IMR-90 (cell line): Measurements from ENCODE around the gene CYB5D1. TPM values are rescaled to one million over a fixed set of nuclear protein-coding genes. Genes with fewer than 3 reads are reported as not detected.

Experiments
- ATAC-seq: fragments of 200-7000 bp; cut with Tn5 transposase; 2 replicates; pipeline ENCODE4 v1.9.1; 2020; ENCODE audit warnings: low read depth, mild to moderate bottlenecking, moderate library complexity
- BruUV-seq: library from RNA; stranded (reverse); fragments of 400-500 nt; replicated peaks from 2 replicates; lab custom pipeline; 2021; lab: Mats Ljungman, UMichigan
- CTCF ChIA-PET: fragments of 300-600 bp; formaldehyde crosslinking; extraction: SDS; loops from one replicate; lab custom pipeline; 2021; ENCODE audit warnings: antibody characterized with exemption; lab: Yijun Ruan, JAX
- POLR2A ChIA-PET: fragments of 300-600 bp; sonication (Branson Sonifier 250); formaldehyde crosslinking; loops from one replicate; lab custom pipeline; 2022; ENCODE audit warnings: antibody characterized with exemption; ENCODE audit not compliant: unreplicated experiment; lab: Charles Lee
- DNase-seq: peaks from one replicate; pipeline ENCODE4 v3.0.0; 2013
- H2AFZ ChIP-seq: replicated peaks from 2 replicates; pipeline ENCODE3; 2013; ENCODE audit warnings: low read length, mild to moderate bottlenecking; ENCODE audit not compliant: poor library complexity
- H2AK5ac ChIP-seq: 2 replicates; pipeline ENCODE4 v1.6.1; 2013; ENCODE audit warnings: low read depth, low read length, inconsistent platforms
- H2AK9ac ChIP-seq: replicated peaks from 2 replicates; pipeline ENCODE3; 2013; ENCODE audit warnings: mild to moderate bottlenecking, low read depth, low read length, moderate library complexity; ENCODE audit not compliant: poor library complexity
- H2BK120ac ChIP-seq: 2 replicates; pipeline ENCODE4 v1.6.1; 2013; ENCODE audit warnings: low read depth, low read length, inconsistent platforms
- H2BK15ac ChIP-seq: 3 replicates; pipeline ENCODE4 v1.6.1; 2013; ENCODE audit warnings: low read depth, low read length, inconsistent platforms
- H2BK20ac ChIP-seq: 2 replicates; pipeline ENCODE4 v1.6.1; 2013; ENCODE audit warnings: low read depth, mild to moderate bottlenecking, inconsistent platforms, low read length, moderate library complexity
- H2BK5ac ChIP-seq: 2 replicates; pipeline ENCODE4 v1.6.1; 2013; ENCODE audit warnings: mild to moderate bottlenecking, low read depth, low read length, inconsistent platforms; ENCODE audit not compliant: poor library complexity, severe bottlenecking
- H3K14ac ChIP-seq: replicated peaks from 2 replicates; pipeline ENCODE4 v1.6.1; 2013; ENCODE audit warnings: low read depth, low read length, inconsistent platforms
- H3K18ac ChIP-seq: 2 replicates; pipeline ENCODE4 v1.6.1; 2013; ENCODE audit warnings: low read depth, low read length, control low read depth
- H3K23ac ChIP-seq: 2 replicates; pipeline ENCODE4 v1.6.1; 2013; ENCODE audit warnings: low read depth, low read length, inconsistent platforms
- H3K27ac ChIP-seq: 2 replicates; pipeline ENCODE4 v1.5.1; 2013; ENCODE audit warnings: mild to moderate bottlenecking, control low read depth, low read length; ENCODE audit not compliant: insufficient read depth
- H3K27me3 ChIP-seq: 2 replicates; pipeline ENCODE4 v1.6.1; 2013; ENCODE audit warnings: low read length; ENCODE audit not compliant: control insufficient read depth, insufficient read depth
- H3K36me3 ChIP-seq: 2 replicates; pipeline ENCODE4 v1.6.1; 2013; ENCODE audit warnings: low read length, mixed read lengths; ENCODE audit not compliant: control insufficient read depth, insufficient read depth
- H3K4ac ChIP-seq: 2 replicates; pipeline ENCODE4 v1.6.1; 2013; ENCODE audit warnings: low read depth, low read length, inconsistent platforms
- H3K4me1 ChIP-seq: 2 replicates; pipeline ENCODE4 v1.6.1; 2013; ENCODE audit warnings: low read length, mixed read lengths; ENCODE audit not compliant: control insufficient read depth, insufficient read depth
- H3K4me2 ChIP-seq: 2 replicates; pipeline ENCODE4 v1.6.1; 2013; ENCODE audit warnings: low read depth, mild to moderate bottlenecking, control low read depth, low read length, moderate library complexity
- H3K4me3 ChIP-seq: 2 replicates; pipeline ENCODE4 v1.5.1; 2013; ENCODE audit warnings: low read depth, mild to moderate bottlenecking, control low read depth, low read length, moderate library complexity; ENCODE audit not compliant: insufficient read depth
- H3K56ac ChIP-seq: 2 replicates; pipeline ENCODE4 v1.6.1; 2013; ENCODE audit warnings: low read length, inconsistent platforms; ENCODE audit not compliant: insufficient read depth; ENCODE audit errors: extremely low read depth
- H3K79me1 ChIP-seq, 2 experiments: 2 replicates each; pipeline ENCODE4 v1.6.1; 2013; ENCODE audit warnings: low read length in 2 of 2, inconsistent platforms in 1 of 2, low read depth in 1 of 2
- H3K9ac ChIP-seq: 2 replicates; pipeline ENCODE4 v1.6.1; 2013; ENCODE audit warnings: low read depth, low read length, control low read depth
- H3K9me1 ChIP-seq: 2 replicates; pipeline ENCODE4 v1.6.1; 2013; ENCODE audit warnings: low read length, inconsistent platforms; ENCODE audit not compliant: insufficient read depth
- H3K9me3 ChIP-seq: 2 replicates; pipeline ENCODE4 v1.6.1; 2013; ENCODE audit warnings: low read length; ENCODE audit not compliant: control insufficient read depth, insufficient read depth
- H4K20me1 ChIP-seq: 2 replicates; pipeline ENCODE4 v1.6.1; 2013; ENCODE audit warnings: low read length, inconsistent platforms; ENCODE audit not compliant: insufficient read depth
- H4K5ac ChIP-seq: 2 replicates; pipeline ENCODE4 v1.6.1; 2013; ENCODE audit warnings: mild to moderate bottlenecking, low read depth, low read length, control low read depth
- H4K8ac ChIP-seq, 2 experiments: 2 replicates each; pipeline ENCODE4 v1.6.1; 2013; ENCODE audit warnings: low read depth in 2 of 2, low read length in 2 of 2, control low read depth in 1 of 2, inconsistent platforms in 1 of 2
- H4K91ac ChIP-seq: 2 replicates; pipeline ENCODE4 v1.6.1; 2013; ENCODE audit warnings: low read depth, low read length, inconsistent platforms; ENCODE audit not compliant: insufficient read depth
- BHLHE40 ChIP-seq: fragments of 150-350 bp; IDR thresholded peaks from 2 replicates; pipeline ENCODE4 v1.6.1; 2016; ENCODE audit warnings: mild to moderate bottlenecking, low read depth, low read length
- CEBPB ChIP-seq: IDR thresholded peaks from 2 replicates; pipeline ENCODE4 v1.6.1; 2012; ENCODE audit warnings: low read depth, low read length, improper control_type of control experiment
- CHD1 ChIP-seq: IDR thresholded peaks from 2 replicates; pipeline ENCODE4 v1.6.1; 2012; ENCODE audit warnings: low read depth, low read length, improper control_type of control experiment
- FOS ChIP-seq: fragments of 150-350 bp; IDR thresholded peaks from 2 replicates; pipeline ENCODE4 v1.6.1; 2016; ENCODE audit warnings: low read depth, low read length
- MAFK ChIP-seq: IDR thresholded peaks from 2 replicates; pipeline ENCODE4 v1.6.1; 2012; ENCODE audit warnings: low read depth, low read length, improper control_type of control experiment
- MAZ ChIP-seq: IDR thresholded peaks from 2 replicates; pipeline ENCODE4 v1.6.1; 2012; ENCODE audit warnings: low read depth, mild to moderate bottlenecking, low read length, improper control_type of control experiment, moderate library complexity, borderline replicate concordance
- MXI1 ChIP-seq: IDR thresholded peaks from 2 replicates; pipeline ENCODE4 v1.6.1; 2012; ENCODE audit warnings: low read depth, mild to moderate bottlenecking, low read length, moderate library complexity, borderline replicate concordance
- NFE2L2 ChIP-seq: fragments of 150-350 bp; IDR thresholded peaks from 2 replicates; pipeline ENCODE4 v1.6.1; 2016; ENCODE audit warnings: low read depth, mild to moderate bottlenecking, low read length
- POLR2A ChIP-seq: IDR thresholded peaks from 2 replicates; pipeline ENCODE4 v1.6.1; 2012; ENCODE audit warnings: mild to moderate bottlenecking, low read depth, low read length
- RAD21 ChIP-seq: IDR thresholded peaks from 2 replicates; pipeline ENCODE4 v1.6.1; 2012; ENCODE audit warnings: low read length, improper control_type of control experiment
- RCOR1 ChIP-seq: IDR thresholded peaks from 2 replicates; pipeline ENCODE4 v1.6.1; 2012; ENCODE audit warnings: mild to moderate bottlenecking, low read length, improper control_type of control experiment; ENCODE audit not compliant: insufficient replicate concordance
- RFX5 ChIP-seq: IDR thresholded peaks from 2 replicates; pipeline ENCODE4 v1.8.0; 2012; ENCODE audit warnings: low read depth, mild to moderate bottlenecking, low read length, moderate library complexity
- SMC3 ChIP-seq: fragments of 150-350 bp; IDR thresholded peaks from 2 replicates; pipeline ENCODE4 v1.6.1; 2016; ENCODE audit warnings: low read depth, mild to moderate bottlenecking, antibody characterized with exemption, low read length, moderate library complexity
- USF2 ChIP-seq: fragments of 150-350 bp; IDR thresholded peaks from 2 replicates; pipeline ENCODE4 v1.6.1; 2017; ENCODE audit warnings: mild to moderate bottlenecking, antibody characterized with exemption, low read length, low read depth
- WGBS, 2 experiments: methylation state at CpG; one replicate each; pipeline versions ENCODE4 v1.1.5 to v1.1.7; 2013; ENCODE audit warnings: missing lambda C conversion rate in 2 of 2; ENCODE audit not compliant: insufficient read length in 1 of 2; ENCODE audit errors: extremely low coverage in 2 of 2; 5-methylcytosine and 5-hydroxymethylcytosine counted together
- dilution Hi-C: fragments of 300-500 bp; cut with HindIII; formaldehyde crosslinking; loops from one replicate; pipeline ENCODE4 v1.14.3; 2018; ENCODE audit warnings: low sequenced_read_pairs; ENCODE audit not compliant: unreplicated experiment
- in situ Hi-C: fragments of 300-500 bp; cut with MboI; formaldehyde crosslinking; loops from 3 replicates; pipeline ENCODE4 v1.14.3; 2019; ENCODE audit warnings: low sequenced_read_pairs, inconsistent platforms, mixed read lengths
- intact Hi-C: fragments of 100-400 bp; cut with micrococcal nuclease; formaldehyde crosslinking; loops from 2 replicates; pipeline ENCODE4 v1.10.0; 2022
- polyA plus RNA-seq, 3 experiments: library from polyadenylated mRNA; depleted of rRNA; stranded (reverse); fragments of >200 nt; gene quantifications; 2 replicates each; pipeline ENCODE4 v1.2.3, GENCODE V29; 2012; ENCODE audit warnings: low replicate concordance in 1 of 3
- total RNA-seq: library from RNA; depleted of rRNA; stranded (reverse); fragments of >200 nt; gene quantifications from 2 replicates; pipeline ENCODE4 v1.2.3, GENCODE V29; 2012
- TF ChIP-seq, protein P1 (sequence below): fragments of 150-350 bp; IDR thresholded peaks from 2 replicates; pipeline ENCODE4 v1.6.1; 2016; ENCODE audit warnings: low read depth, mild to moderate bottlenecking, low read length, moderate library complexity, borderline replicate concordance
- TF ChIP-seq, protein P2 (sequence below): conservative IDR thresholded peaks from 2 replicates; pipeline ENCODE4 v1.5.1; 2012; ENCODE audit warnings: mild to moderate bottlenecking, low read depth, low read length, improper control_type of control experiment

The CYB5D1 gene
- total and polyA plus RNA-seq, 2 of the 4 experiments (the other 2 are of a cell fraction) = 8.8 to 10.8 TPM

DNA sequence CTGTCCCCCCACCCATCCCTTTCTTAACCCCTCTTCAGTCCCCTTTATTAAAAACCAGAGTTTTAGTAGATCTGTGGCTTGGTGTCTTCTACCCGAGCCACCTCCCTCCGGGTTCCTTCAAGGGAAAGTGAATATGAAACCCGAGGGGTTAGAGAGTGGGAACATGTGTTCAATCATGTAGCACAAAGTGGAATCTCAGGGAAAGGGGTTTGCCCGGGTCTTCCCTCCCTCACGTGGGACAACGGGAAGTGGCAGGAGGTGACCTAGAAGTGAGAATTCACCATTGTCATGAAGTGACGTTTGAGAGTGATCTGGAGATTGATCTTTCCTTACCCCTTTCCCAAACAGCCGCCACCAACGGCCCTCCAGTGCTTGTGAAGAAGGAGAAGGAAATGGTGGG lies 53.3 kb downstream of the CYB5D1 start:
- no peak overlapping the region for H4K8ac ChIP-seq
- no peak overlapping the region for H2AK9ac ChIP-seq
- no peak overlapping the region for H2BK5ac ChIP-seq
- no CpG with 5 or more reads among the region's 9 CpGs for WGBS, 2 experiments
- no peak overlapping the region for H2AFZ ChIP-seq
- no peaks in the 10 kb centered on the region for H3K27me3 ChIP-seq
- intact Hi-C loops = no loop called here
- no peak overlapping the region for H3K4me2 ChIP-seq
- H3K4me3 ChIP-seq = no peak overlapping the region
- no peak overlapping the region for H3K27ac ChIP-seq
- H3K18ac ChIP-seq = no peak overlapping the region
- DNase-seq (no peak), ATAC-seq (no peak)
- BruUV-seq = no TSS peak
- no peak overlapping the region for H3K23ac ChIP-seq
- no peak overlapping the region for H2BK15ac ChIP-seq
- H3K14ac ChIP-seq = no peak overlapping the region
- no peaks in the 10 kb centered on the region for H3K9me1 ChIP-seq
- H3K4me1 ChIP-seq = peaks cover 3% of the 10 kb centered on the region
- in situ Hi-C loops = loop anchor here (5.0 to 10.0 kb wide), 2 partner anchors 76 to 134 kb away; no protein-coding TSS in a partner anchor
- no peak overlapping the region for H3K9ac ChIP-seq
- no peak overlapping the region for H2AK5ac ChIP-seq
- no peak overlapping the region for H3K4ac ChIP-seq
- CTCF ChIA-PET = interaction anchor here (1.2 to 1.3 kb wide), 2 partner anchors 10 to 72 kb away, joined by 3 to 4 read pairs; no protein-coding TSS in a partner anchor
- H3K9me3 ChIP-seq = no peaks in the 10 kb centered on the region
- peaks cover 2% of the 10 kb centered on the region; the same call in 1 of the 2 replicates for H4K20me1 ChIP-seq
- no peak overlapping the region for H2BK20ac ChIP-seq
- POLR2A ChIA-PET = no interaction called here
- H3K36me3 ChIP-seq = peaks cover 59% of the 10 kb centered on the region
- no peak overlapping the region for H3K56ac ChIP-seq
- H3K79me1 ChIP-seq = no peaks in the 10 kb centered on the region
- H2BK120ac ChIP-seq = no peak overlapping the region
- TF ChIP-seq, protein P1, sequence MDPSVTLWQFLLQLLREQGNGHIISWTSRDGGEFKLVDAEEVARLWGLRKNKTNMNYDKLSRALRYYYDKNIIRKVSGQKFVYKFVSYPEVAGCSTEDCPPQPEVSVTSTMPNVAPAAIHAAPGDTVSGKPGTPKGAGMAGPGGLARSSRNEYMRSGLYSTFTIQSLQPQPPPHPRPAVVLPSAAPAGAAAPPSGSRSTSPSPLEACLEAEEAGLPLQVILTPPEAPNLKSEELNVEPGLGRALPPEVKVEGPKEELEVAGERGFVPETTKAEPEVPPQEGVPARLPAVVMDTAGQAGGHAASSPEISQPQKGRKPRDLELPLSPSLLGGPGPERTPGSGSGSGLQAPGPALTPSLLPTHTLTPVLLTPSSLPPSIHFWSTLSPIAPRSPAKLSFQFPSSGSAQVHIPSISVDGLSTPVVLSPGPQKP = no peak
- TF ChIP-seq RFX5 (no peak), CEBPB (no peak), USF2 (no peak), MAFK (no peak), FOS (no peak), SMC3 (no peak), NFE2L2 (no peak), POLR2A (no peak), RAD21 (no peak), BHLHE40 (no peak), MXI1 (no peak), RCOR1 (no peak), CHD1 (no peak), MAZ (no peak)
- TF ChIP-seq, protein P2, sequence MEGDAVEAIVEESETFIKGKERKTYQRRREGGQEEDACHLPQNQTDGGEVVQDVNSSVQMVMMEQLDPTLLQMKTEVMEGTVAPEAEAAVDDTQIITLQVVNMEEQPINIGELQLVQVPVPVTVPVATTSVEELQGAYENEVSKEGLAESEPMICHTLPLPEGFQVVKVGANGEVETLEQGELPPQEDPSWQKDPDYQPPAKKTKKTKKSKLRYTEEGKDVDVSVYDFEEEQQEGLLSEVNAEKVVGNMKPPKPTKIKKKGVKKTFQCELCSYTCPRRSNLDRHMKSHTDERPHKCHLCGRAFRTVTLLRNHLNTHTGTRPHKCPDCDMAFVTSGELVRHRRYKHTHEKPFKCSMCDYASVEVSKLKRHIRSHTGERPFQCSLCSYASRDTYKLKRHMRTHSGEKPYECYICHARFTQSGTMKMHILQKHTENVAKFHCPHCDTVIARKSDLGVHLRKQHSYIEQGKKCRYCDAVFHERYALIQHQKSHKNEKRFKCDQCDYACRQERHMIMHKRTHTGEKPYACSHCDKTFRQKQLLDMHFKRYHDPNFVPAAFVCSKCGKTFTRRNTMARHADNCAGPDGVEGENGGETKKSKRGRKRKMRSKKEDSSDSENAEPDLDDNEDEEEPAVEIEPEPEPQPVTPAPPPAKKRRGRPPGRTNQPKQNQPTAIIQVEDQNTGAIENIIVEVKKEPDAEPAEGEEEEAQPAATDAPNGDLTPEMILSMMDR = no peak
- no peak overlapping the region for H4K91ac ChIP-seq
- dilution Hi-C loops = no loop called here
- no peak overlapping the region for H4K5ac ChIP-seq
